H1 (cell line): Measurements from ENCODE around the gene DOHH.

Experiments
- ATF2 ChIP-seq: IDR thresholded peaks from 2 replicates; pipeline ENCODE4 v1.6.1; 2012; ENCODE audit warnings: low read length, inconsistent platforms
- CREB1 ChIP-seq: IDR thresholded peaks from 2 replicates; pipeline ENCODE4 v1.6.1; 2012; ENCODE audit warnings: inconsistent platforms
- CTCF ChIP-seq, 3 experiments: IDR thresholded peaks; 1 replicate in 2 of 3; 2 replicates in 1 of 3; pipeline versions ENCODE4 v1.5.1 to v1.6.1; 2011; ENCODE audit warnings: low read length in 3 of 3, mild to moderate bottlenecking in 3 of 3, inconsistent platforms in 2 of 3, low read depth in 1 of 3, moderate library complexity in 1 of 3; ENCODE audit not compliant: insufficient read depth in 1 of 3; ENCODE audit errors: control extremely low read depth in 1 of 3
- POLR2AphosphoS5 ChIP-seq: IDR thresholded peaks from 2 replicates; pipeline ENCODE4 v1.6.1; 2011; ENCODE audit warnings: low read depth, low read length
- SUZ12 ChIP-seq: fragments of 200-600 bp; sonication (generic); IDR thresholded peaks from 2 replicates; pipeline ENCODE4 v1.6.1; 2012; ENCODE audit warnings: mild to moderate bottlenecking, inconsistent platforms, low read length, moderate library complexity, mixed read lengths
- YY1 ChIP-seq: IDR thresholded peaks from 2 replicates; pipeline ENCODE4 v1.6.1; 2011; ENCODE audit warnings: low read depth, mild to moderate bottlenecking, low read length

- TF ChIP-seq SUZ12 = no peak
- TF ChIP-seq YY1 = no peak
- TF ChIP-seq POLR2AphosphoS5 = no peak
- TF ChIP-seq CREB1 = no peak
- no peak for TF ChIP-seq ATF2
- no peak for TF ChIP-seq CTCF (IDR thresholded peaks at IDR 0.05; ENCODE audit: control extremely low read depth in 1 of 3, insufficient read depth in 1 of 3, low read depth in 1 of 3, low read length in 3 of 3)
These were observed 4.3 kb upstream of the DOHH start for GRCh38 chr19:3504735-3505134.
